NCI-H510A (cell line): ENCODE data around the gene PRRT1B.
A peak's percentile ranks its signal among the peaks of the same experiment; 100 is the strongest.
"Not testable (repeated sequence)": the region's sequence is repeated elsewhere in the genome, so short reads cannot be mapped to it uniquely, and the experiment has no call there.

ENCODE experiments used
- DNase-seq: peaks from one replicate; lab custom pipeline; 2025; lab: John Stamatoyannopoulos, UW

PRRT1B gene

DNA sequence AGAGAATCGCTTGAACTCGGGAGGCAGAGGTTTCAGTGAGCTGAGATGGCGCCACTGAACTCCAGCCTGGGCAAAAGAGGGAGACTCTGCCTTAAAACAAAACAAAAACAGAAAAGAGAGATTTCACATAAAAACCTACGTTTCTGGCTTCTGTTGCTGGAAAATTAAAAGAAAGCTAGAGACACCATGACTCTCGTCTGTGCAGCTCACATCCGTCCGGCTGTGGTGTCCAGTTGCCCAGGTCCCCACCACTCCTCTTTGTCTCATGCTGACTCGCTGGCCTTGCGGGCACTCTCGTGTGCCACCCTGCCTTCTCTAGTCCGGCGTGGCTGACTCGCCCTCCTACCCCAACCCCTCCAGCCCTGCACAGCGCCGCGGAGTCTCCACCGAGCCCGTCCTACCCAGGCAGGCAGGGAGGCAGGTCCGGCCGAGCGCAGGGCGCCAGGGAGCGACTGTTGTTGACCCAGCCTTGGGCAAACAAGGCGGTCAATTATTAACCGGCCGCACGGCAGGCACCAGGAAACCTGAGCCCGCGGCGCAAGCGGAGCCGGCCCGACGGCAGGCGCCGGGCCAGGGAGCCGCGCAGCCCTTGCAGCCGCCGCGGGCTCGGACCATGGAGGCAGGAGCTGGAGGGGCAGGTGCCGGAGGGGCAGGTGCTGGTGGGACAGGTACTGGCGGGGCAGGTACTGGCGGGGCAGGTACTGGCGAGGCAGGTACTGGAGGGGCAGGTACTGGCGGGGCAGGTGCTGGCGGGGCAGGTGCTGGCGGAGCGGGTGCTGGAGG lies at the start of gene PRRT1B:
Gene PRRT1B, plus strand, starts transcription at position 521 of the 783 bp plus-strand sequence. Its CDS starts 93 bp downstream, at position 614.
- DNase-seq = peak; percentile 83

DNA sequence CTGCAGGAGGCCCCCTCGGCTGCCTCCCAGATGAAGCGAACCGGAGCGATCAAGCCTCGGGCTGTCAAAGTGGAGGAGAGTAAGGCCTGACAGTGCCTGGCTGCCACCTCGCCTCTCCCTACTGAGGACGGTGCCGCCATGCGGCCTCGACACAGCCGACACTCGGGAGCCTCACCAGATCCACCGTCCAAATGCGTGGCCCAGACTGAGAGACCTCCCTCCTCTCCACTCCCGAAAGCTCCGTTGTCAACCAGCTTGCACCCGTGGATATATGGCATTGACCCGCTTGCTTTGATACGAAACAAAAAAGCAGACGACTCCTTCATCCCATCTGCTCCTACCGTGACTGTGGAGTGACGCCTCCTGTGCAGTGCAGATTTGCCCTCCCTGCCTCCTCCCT lies 49.5 kb upstream of the PRRT1B start:
- no peak for DNase-seq

DNA sequence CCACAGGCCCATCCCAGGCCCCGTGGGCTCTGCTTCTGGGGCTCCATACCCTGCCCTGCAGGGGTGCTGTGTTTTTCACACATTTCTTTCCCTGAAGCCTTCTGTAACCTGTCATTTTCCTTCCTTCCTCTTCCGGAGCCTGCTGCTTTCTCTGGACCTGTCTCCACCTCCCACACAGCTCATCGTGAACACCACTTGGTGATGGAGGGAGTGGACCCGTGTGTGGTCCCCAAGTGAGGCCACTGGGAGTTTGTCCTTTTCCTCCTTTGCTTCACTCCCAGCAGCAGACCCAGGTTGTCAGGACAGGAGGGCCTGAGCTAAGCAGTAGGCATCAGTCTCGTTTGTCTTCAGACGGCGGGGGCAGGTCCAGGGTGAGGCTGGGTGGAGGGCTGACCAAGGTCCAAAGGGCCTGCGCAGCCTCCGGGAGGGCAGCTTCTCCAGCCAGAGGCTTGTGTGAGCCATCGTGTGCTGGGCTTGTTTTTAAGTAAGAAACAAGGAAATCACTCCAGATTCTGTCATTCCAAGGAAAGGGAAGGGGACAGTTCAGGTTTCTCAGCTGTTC lies 48.4 kb upstream of the PRRT1B start:
- no peak for DNase-seq

DNA sequence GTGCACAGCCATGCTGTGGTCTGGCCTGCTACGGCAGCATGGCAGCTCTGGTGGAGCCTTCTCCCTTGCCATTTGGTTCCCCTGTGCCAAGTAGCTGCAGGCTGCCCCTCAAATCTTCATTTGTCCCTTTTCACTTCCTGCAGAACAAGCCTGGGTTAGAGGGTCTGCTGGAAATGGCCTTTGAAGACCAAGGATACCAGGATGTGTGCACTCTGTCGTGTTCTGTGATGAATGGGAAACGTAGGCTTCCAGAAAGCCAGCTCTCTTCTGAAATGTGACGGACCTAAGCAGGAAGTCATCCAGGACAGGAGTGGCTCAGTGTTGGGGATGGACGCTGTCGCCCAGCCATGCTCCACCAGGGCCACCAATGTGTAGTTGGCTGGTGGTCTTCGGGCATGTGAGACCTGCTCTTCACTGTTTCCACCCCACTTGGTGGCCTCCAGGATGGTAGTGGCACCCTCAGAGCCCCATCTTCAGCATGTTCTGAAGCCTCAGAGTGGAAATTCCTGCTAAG lies 46.0 kb upstream of the PRRT1B start:
- DNase-seq = no peak

DNA sequence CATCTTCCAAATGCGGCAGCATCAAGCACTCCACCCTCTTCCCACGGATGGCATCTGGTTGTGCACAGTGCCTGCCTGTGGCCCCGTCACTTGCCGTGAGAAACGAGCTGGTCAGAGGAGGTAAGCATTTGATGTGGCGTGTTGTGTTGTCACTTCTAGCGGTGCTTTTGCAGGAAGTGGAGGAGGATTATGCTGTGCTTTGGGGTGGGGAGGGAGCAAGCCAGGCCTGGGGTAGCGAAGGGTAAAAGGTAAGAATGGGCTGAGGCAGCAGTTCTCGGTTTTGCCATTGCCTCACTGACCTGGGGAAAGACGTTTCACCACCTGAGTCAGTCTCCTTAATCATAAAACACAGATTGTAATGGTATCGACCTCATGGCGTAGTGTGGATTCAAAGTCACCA lies 44.9 kb upstream of the PRRT1B start:
- no peak for DNase-seq

DNA sequence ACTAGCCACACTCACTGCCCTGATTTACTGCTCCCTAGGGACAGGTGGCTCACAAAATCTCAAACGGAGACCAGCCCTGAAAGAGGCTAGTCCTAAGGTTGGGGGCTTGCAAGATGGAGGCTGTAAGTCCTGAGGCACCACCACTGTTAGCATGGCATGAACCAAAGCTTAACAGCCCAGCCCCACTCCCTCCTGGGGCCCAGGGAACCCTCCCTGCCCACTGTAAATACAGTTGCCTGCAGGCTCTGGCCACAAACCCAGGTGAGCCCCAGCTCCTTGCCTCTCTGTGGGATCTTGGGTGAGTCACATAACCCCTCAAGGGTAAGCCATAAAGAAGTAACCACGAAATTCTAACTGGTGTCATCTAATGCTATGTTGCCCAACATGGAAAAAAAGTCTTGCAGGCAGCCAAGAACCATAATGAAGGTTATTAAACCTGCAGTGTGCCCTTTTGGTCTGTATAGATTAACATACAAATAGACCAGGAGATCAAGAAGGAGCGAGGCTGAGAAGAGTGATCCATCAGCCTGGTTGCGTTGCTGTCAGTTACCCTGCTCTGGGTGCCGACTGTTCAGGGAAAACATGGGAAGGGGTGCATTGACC lies 44.3 kb upstream of the PRRT1B start:
- DNase-seq = no peak

DNA sequence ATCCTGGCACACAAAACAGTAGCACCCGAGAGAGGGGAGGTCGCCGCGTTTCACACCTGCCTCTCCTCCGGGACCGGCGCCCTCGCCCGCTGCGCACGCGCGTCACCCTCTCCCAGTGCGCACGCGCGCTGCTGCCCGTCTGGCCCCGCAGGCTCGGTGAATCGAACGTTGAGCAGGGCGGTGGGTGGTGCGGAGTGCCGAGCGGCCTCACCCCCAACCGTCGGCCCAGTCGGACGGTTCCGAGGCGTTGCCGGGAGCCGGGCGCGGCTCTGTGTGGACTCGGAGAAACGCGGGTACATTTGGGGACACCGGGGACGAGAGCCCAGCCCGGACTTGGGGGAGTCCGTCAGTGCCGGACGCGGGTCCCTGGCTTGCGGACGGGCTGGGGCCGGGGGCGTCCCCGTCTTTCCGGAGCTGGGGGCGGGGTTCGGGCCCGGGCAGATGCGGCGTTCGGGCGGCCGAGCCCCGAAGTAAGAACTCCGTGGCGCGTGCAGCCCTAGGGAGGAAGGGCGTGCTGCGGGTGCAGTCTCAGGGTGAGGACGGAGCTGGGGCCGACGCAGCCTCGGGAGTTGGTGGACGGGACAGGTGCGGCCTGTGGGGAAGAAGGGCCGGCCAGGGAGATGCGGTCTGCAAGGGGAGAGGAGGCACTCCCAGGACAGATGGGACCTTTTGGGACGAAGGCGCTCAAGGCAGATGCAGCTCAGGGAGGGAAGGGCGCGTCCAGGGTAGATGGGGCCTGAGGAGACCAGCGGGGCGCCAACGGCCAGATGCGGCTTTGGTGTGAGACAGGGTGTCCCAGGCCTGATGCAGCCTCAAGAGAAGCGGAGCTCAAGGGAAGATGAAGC lies 42.3 kb upstream of the PRRT1B start, which contains the start of gene POMT1:
Gene POMT1, plus strand, starts transcription at position 138 of the 845 bp plus-strand sequence. CDS start 1,301 bp downstream, outside the sequence.
- peak; percentile 89 for DNase-seq

DNA sequence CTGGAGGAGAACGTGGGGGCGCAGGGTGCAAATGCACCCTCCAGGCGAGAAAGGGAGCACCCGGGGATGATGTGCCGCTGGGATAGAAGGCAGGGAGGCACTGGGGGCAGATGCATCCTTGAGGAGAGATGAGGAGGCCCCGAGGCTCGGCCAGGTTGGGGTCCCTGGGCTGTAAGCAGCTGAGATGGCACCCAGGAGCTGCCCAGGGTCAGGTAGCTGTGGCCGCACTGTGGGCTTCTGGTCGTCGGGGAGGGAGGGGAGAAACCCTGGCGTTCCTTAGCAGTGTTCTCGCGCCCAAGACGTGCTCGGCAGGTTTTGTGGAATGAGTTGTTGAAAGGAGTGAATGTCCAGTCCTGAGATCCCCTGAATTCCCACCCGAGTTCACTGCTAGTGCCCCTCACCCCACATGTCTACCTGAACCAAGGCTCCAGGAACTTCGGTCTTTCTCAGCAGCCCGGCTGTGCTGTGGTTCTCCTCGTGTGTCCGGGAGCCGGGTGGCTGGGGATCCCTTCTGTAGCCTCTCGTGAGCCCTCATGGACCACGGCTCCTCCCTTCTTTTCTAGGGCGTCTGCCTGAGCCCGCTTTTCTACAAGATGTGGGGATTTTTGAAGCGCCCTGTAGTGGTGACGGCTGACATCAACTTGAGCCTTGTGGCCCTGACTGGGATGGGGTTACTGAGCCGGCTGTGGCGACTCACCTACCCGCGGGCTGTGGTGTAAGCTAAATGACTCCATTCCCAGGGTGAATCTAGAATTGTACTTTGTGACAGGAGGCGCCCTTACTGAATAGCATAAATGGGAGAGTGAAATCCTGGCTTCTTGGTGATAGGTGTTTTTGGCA lies 41.5 kb upstream of the PRRT1B start:
- no peak for DNase-seq

DNA sequence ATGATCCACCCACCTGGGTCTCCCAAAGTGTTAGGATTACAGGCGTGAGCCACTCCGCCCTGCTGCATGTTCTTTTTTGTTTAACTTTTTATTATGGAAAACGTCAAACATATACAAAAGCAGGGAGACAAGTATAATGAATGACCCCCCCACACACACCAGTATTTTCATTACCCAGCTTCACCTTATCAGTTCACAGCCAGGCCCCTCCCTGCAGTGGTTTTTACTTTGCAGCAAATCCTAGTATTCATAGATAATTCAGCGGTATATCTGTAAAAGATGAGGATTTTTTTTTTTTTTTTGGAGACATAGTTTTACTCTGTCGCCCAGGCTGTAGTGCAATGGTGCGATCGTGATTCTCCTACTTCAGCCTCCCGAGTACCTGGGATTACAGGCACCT lies 40.3 kb upstream of the PRRT1B start:
- no peak for DNase-seq

DNA sequence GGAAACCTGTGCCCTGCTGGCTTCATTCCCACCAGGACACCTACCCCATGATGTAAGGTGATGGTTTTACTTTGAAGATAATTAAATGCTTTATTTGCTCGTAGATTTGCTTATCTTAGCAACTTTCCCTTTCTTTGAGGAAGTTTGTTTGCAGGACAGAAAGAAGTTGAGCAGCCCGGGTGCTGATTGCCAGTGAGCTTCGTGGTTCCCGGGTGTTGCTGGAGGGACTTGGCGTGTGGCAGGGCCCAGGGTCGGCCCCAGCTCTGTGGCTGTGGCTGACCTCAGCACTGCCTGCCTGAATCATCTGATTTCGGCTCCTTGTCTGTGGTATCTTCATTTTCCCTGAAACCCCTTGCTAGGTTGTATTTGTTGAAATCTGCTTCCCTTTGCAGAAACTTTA lies 33.9 kb upstream of the PRRT1B start:
- no peak for DNase-seq

DNA sequence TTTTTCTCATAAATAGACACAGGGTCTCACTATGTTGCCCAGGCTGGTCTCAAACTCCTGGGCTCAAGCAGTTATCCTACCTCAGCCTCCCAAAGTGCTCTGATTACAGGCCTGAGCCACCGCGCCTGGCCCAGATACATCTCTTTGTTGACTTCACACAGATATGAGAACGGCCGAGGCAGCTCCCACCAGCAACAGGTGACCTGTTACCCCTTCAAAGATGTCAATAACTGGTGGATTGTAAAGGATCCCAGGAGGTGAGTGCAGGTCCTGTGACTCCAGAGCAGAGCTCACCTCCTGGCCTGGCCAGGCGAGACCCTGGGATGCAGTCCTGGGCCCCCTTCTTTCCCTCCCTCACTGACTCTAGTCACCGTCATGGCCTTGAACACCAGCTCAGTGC lies 33.4 kb upstream of the PRRT1B start:
- no peak for DNase-seq

DNA sequence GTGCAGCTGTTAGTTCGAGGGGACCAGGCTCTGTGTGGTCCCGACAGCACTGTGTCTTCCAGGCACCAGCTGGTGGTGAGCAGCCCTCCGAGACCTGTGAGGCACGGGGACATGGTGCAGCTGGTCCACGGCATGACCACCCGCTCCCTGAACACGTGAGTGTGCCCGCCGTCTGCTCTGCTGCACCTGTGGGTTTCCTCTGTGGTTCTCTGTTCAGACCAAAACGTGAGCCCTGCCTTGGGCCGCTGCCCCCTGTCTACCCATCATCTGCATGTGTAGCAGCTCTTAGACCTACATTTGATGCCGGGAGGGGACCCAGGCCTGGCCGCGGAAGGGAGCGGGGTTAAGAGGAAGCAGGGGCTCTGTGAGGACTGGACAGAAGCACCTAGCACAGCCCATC lies 32.1 kb upstream of the PRRT1B start:
- DNase-seq = no peak

DNA sequence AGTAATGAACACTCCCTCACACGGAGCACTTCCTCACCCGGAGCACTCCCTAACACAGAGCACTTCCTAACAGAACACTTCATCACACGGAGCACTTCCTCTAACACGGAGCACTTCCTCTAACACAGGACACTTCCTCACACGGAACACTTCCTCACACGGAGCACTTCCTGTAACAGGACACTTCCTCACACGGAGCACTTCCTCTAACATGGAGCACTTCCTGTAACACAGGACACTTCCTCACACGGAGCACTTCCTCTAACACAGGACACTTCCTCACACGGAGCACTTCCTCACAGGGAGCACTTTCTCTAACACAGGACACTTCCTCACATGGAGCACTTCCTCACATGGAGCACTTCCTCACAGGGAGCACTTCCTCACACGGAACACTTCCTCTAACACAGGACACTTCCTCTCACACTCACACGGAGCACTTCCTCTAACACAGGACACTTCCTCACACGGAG lies 29.7 kb upstream of the PRRT1B start:
- DNase-seq = not testable (repeated sequence)

DNA sequence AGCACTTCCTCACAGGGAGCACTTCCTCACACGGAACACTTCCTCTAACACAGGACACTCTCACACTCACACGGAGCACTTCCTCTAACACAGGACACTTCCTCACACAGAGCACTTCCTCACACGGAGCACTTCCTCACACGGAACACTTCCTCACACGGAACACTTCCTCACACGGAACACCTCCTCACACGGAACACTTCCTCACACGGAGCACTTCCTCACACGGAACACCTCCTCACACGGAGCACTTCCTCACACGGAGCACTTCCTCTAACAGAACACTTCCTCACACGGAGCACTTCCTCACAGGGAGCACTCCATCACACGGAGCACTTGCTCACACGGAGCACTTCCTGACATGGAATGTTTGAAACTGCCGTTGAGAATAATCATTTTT lies 29.2 kb upstream of the PRRT1B start:
- no peak for DNase-seq

DNA sequence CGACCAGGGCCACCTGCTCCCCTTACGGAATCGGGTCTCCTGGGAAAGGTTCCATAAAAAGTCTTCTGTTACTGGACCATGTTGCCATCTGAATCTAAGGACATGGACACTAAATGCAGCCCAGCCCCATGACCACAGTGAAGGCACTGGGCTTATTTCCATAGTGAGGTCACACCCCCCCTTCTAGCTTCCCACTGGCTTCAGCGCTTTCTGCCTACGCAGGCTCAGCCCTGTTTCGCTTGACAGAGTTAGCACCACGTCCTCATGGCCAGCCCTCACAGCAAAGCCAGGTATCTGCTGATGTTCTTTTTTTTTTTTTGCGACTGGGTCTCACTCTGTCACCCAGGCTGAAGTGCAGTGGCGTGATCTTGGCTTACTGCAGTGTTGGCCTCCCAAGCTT lies 28.4 kb upstream of the PRRT1B start:
- no peak for DNase-seq

DNA sequence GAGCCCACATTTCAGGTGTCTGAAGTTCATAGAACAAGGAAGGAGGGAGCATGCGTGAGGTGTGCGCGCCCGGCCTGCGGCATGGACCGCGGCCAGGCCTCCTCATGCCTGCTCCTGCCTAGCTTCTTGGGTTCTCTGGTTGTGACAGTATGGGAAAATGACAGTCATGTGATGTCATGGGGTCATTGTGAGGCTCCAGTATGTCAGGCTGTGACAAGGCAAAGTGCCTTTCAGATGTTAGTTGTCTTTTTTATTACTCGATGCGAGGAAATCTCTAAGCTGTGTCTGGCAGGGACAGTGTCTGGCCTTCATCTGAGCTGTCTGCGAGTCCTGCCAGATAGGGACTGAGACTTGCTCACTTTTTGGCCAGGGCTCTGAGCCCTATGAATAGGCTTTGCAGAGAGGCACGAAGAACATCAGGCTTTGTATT lies 27.5 kb upstream of the PRRT1B start:
- DNase-seq = no peak

DNA sequence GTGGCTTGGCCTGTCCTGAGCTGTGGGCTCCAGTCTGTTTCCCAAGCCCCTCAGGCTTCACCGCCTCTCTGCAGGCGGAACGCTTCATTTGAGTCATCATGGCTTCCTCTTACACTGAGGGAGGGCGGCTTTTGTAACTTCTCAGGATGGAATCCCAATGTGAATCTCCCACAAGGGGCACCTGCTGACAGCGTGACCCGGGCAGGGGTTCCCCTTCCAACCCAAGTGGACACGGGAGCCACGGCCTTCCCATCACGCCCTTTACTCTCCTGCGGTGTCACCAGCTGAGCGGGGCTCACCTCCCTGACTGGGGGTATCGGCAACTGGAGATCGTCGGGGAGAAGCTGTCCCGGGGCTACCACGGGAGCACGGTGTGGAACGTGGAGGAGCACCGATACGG lies 26.8 kb upstream of the PRRT1B start:
- DNase-seq = no peak

DNA sequence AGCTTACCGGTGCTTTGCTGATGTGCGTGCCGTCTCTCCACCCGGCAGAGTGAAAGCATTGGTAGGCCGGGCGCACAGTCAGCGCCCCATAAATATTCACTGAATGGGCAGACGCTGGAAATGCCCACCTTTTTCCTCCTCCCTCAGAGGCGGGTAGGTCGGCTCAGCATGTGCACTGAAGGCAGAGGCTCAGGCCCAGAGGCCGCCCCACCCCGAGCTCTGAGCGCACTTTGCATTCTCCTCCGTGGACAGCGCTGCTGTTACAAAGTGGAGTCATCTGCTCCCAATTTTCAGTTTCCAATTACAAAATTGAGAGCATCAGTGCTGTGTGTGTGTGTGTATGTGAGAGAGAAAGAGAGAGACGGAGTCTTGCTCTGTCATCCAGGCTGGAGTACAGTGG lies 24.8 kb upstream of the PRRT1B start:
- no peak for DNase-seq

DNA sequence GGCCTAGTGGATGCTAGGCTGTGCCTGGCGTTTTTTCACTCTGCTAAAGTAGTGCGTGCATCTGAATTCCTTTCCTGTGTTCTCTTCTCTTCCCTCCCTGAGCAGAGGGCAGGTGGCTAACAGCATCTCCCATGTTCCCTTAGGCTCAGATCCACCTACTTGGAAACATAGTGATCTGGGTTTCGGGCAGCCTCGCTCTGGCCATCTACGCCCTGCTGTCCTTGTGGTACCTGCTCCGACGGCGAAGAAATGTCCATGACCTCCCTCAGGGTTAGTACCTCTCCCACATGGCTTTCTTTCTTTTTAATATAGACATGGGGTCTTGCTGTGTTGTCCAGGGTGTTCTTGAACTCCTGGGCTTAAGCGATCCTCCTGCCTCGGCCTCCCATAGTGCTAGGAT lies 24.1 kb upstream of the PRRT1B start:
- DNase-seq = no peak

DNA sequence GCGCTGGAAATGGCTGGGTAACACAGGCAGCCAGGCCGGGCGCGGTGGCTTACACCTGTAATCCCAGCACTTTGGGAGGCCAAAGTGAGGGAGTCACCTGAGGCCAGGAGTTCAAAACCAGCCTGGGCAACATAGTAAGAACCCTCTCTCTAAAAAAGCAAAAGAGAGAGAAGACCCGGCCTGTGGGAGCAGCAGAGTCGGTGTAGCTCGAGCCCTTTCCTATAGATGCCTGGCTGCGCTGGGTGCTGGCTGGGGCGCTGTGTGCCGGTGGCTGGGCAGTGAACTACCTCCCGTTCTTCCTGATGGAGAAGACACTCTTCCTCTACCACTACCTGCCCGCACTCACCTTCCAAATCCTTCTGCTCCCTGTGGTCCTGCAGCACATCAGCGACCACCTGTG lies 23.5 kb upstream of the PRRT1B start:
- DNase-seq = no peak
